ENCODE results near the gene RASA3. TPM values are rescaled to one million over a fixed set of nuclear protein-coding genes. Genes with fewer than 3 reads are reported as not detected.

RASA3 gene
- total RNA-seq, 1 experiment from 2014 or later, result 10.0 TPM

DNA sequence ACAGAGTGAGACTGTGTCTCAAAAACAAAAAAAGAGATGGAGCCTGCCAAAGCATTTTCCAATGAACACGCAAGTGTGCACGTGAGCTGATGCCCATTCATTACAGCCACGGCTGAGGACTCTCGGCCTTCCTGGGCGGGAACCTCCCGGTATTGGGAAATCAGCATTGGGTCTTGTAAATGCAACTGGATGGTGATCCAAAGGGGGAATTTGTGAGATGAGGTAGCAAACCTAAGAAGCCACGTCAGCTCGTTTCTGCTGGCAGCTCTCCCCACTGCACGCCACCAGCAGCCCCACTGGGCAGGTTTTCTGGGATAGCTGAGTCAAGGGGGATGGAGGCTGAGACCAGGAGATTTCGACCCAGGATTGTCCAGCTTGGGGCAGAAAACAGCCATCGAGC lies 170.0 kb downstream of the RASA3 start:
- H3F3A ChIP-seq (ENCODE audit: insufficient read depth, low read depth), result 0 out of 2 replicates have a peak, but pooled peaks cover 4% of the 10 kb centered on the region
- H3K27me3 ChIP-seq (ENCODE audit: insufficient read depth, low read depth), result no peaks in the 10 kb centered on the region
- no peak for DNase-seq
- ChIA-PET POLR2A (ENCODE audit: unreplicated experiment) (no interaction called here), CTCF (no interaction called here)
- BruUV-seq (replicated peaks), result no TSS peak
- no peaks in the 10 kb centered on the region for H3K36me3 ChIP-seq (ENCODE audit: low read depth)
- intact Hi-C loops (cut with micrococcal nuclease; ENCODE audit: unreplicated experiment), result no loop called here
- H3K4me1 ChIP-seq (replicated peaks; ENCODE audit: insufficient read depth), result no peaks in the 10 kb centered on the region
- H3K4me2 ChIP-seq, result no peak overlapping the region
- no peaks in the 10 kb centered on the region for H3K79me2 ChIP-seq (ENCODE audit: low read depth)
- H4K20me1 ChIP-seq (ENCODE audit: insufficient read depth), result no peaks in the 10 kb centered on the region
- H2AFZ ChIP-seq, result no peak overlapping the region
- H3K9me2 ChIP-seq (ENCODE audit: insufficient read depth), result no peaks in the 10 kb centered on the region
- no peak overlapping the region for H3K4me3 ChIP-seq
- TF ChIP-seq, protein P1, sequence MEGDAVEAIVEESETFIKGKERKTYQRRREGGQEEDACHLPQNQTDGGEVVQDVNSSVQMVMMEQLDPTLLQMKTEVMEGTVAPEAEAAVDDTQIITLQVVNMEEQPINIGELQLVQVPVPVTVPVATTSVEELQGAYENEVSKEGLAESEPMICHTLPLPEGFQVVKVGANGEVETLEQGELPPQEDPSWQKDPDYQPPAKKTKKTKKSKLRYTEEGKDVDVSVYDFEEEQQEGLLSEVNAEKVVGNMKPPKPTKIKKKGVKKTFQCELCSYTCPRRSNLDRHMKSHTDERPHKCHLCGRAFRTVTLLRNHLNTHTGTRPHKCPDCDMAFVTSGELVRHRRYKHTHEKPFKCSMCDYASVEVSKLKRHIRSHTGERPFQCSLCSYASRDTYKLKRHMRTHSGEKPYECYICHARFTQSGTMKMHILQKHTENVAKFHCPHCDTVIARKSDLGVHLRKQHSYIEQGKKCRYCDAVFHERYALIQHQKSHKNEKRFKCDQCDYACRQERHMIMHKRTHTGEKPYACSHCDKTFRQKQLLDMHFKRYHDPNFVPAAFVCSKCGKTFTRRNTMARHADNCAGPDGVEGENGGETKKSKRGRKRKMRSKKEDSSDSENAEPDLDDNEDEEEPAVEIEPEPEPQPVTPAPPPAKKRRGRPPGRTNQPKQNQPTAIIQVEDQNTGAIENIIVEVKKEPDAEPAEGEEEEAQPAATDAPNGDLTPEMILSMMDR (conservative IDR thresholded peaks at IDR 0.05), result no peak
- no peak for TF ChIP-seq EZH2 (IDR thresholded peaks at IDR 0.05; ENCODE audit: low read depth)
- peaks cover 16% of the 10 kb centered on the region; the same call in 1 of the 2 replicates for H3K9me3 ChIP-seq (ENCODE audit: insufficient read depth, low read depth)
- no peak overlapping the region for H3K27ac ChIP-seq

DNA sequence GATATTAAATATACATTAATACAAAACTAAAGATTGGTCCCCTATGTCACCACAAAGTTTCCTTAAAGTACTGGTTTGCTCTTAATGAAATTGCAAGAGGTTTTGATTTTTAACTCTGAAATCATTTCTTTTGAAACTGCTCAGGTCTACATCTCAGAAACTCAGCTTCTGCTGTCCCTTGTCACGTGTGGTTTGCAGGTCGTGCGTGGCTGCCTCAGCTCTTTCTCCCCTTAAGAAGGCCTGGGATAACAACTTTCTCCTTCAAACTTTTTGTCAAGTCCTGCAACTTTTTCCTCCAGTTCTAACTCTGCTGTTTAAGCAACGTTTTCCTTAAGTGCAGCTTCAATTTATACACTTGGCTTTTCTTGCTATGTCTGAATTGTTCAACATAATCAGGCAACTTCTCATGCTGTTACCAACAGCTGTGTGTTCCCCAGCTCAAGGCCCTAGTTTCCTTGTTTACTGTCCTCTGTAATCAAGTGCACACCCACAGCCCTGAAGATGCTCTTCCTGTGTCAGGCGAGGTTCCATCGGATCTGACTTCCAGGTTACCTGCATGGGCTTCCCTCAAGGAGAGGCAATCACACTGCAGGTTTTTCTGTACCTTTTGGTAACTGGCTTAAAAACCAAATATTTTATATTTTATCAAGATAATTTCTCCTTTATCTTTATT lies 172.0 kb downstream of the RASA3 start:
- H2AFZ ChIP-seq, result no peak overlapping the region
- 0 out of 2 replicates have a peak, but pooled peaks cover 4% of the 10 kb centered on the region for H3F3A ChIP-seq (ENCODE audit: insufficient read depth, low read depth)
- ChIA-PET CTCF (no interaction called here), POLR2A (ENCODE audit: unreplicated experiment) (interaction anchor here (0.6 kb wide), 1 partner anchor 108 kb away, joined by 3 read pairs; no protein-coding TSS in a partner anchor)
- TF ChIP-seq EZH2 (IDR thresholded peaks at IDR 0.05; ENCODE audit: low read depth), result no peak
- TF ChIP-seq, protein P1 (conservative IDR thresholded peaks at IDR 0.05), result no peak
- no peaks in the 10 kb centered on the region for H3K36me3 ChIP-seq (ENCODE audit: low read depth)
- intact Hi-C loops (cut with micrococcal nuclease; ENCODE audit: unreplicated experiment), result no loop called here
- no TSS peak for BruUV-seq (replicated peaks)
- DNase-seq, result no peak
- H3K79me2 ChIP-seq (ENCODE audit: low read depth), result no peaks in the 10 kb centered on the region
- peaks cover 16% of the 10 kb centered on the region; the same call in 1 of the 2 replicates for H3K9me3 ChIP-seq (ENCODE audit: insufficient read depth, low read depth)
- H3K27ac ChIP-seq, result no peak overlapping the region
- H3K9me2 ChIP-seq (ENCODE audit: insufficient read depth), result no peaks in the 10 kb centered on the region
- H4K20me1 ChIP-seq (ENCODE audit: insufficient read depth), result no peaks in the 10 kb centered on the region
- no peaks in the 10 kb centered on the region for H3K27me3 ChIP-seq (ENCODE audit: insufficient read depth, low read depth)
- H3K4me3 ChIP-seq, result no peak overlapping the region
- no peaks in the 10 kb centered on the region for H3K4me1 ChIP-seq (replicated peaks; ENCODE audit: insufficient read depth)
- H3K4me2 ChIP-seq, result no peak overlapping the region

DNA sequence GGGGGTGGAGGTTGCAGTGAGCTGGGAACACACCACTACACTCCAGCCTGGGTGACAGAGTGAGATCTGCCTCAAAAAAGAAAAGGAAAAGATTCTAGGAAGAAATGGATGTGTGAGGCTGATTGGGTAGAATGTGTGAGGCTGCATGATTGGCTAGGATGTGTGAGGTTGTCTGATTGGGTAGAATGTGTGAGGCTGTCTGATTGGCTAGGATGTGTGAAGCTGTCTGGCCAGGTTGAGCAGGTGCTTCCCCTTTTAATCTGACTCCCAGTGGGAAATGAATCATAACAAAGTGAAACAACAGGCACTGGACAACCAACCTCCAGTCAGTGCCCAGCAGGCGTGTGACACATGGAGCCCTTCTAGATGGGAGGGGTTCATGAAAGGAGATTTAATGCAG lies 173.2 kb downstream of the RASA3 start:
- H4K20me1 ChIP-seq (ENCODE audit: insufficient read depth), result no peaks in the 10 kb centered on the region
- 0 out of 2 replicates have a peak, but pooled peaks cover 4% of the 10 kb centered on the region for H3F3A ChIP-seq (ENCODE audit: insufficient read depth, low read depth)
- H3K9me2 ChIP-seq (ENCODE audit: insufficient read depth), result no peaks in the 10 kb centered on the region
- H3K27me3 ChIP-seq (ENCODE audit: insufficient read depth, low read depth), result no peaks in the 10 kb centered on the region
- no peaks in the 10 kb centered on the region for H3K4me1 ChIP-seq (replicated peaks; ENCODE audit: insufficient read depth)
- no peaks in the 10 kb centered on the region for H3K36me3 ChIP-seq (ENCODE audit: low read depth)
- H3K9me3 ChIP-seq (ENCODE audit: insufficient read depth, low read depth), result peaks cover 16% of the 10 kb centered on the region; the same call in 1 of the 2 replicates
- ChIA-PET CTCF (no interaction called here), POLR2A (ENCODE audit: unreplicated experiment) (interaction anchor here (0.6 kb wide), 1 partner anchor 98 kb away, joined by 3 read pairs; no protein-coding TSS in a partner anchor)
- no TSS peak for BruUV-seq (replicated peaks)
- H3K4me3 ChIP-seq, result no peak overlapping the region
- H2AFZ ChIP-seq, result no peak overlapping the region
- no peak overlapping the region for H3K4me2 ChIP-seq
- no peak for DNase-seq
- intact Hi-C loops (cut with micrococcal nuclease; ENCODE audit: unreplicated experiment), result no loop called here
- TF ChIP-seq EZH2 (IDR thresholded peaks at IDR 0.05; ENCODE audit: low read depth), result no peak
- TF ChIP-seq, protein P1 (conservative IDR thresholded peaks at IDR 0.05), result no peak
- H3K79me2 ChIP-seq (ENCODE audit: low read depth), result no peaks in the 10 kb centered on the region
- H3K27ac ChIP-seq, result no peak overlapping the region
